Measurements from ENCODE around the gene FAM47E.
"Not testable (repeated sequence)": the region's sequence is repeated elsewhere in the genome, so short reads cannot be mapped to it uniquely, and the experiment has no call there.

FAM47E gene

GRCh38 chr4:76282941-76283689 lies 31.6 kb downstream of the FAM47E start:
- no peak overlapping the region for H3K27ac ChIP-seq
- CTCF ChIA-PET, result no interaction called here
- DNase-seq (ENCODE audit: low spot score), result no peak
- no peak for TF ChIP-seq CTCF (conservative IDR thresholded peaks at IDR 0.05; ENCODE audit: low read depth)
- POLR2A ChIA-PET (ENCODE audit: low non-redundant PET), result no interaction called here

DNA sequence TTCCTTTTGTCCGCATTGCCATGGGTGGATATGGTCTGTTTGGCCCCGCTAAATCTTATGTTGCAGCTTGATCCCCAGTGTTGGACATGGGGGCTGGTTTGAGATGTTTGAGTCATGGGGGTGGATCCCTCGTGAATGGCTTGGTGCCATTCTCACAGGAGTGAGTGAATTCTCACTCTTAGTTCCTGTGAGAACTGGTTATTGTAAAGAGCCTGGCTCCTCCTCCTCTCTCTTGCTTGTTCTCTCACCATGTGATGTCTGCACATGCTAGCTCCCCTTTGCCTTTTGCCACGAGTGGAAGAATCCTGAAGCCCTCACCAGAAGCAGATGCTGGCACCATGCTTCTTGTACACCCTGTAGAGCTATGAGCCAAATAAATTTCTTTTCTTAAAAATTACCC lies 32.4 kb downstream of the FAM47E start:
- CTCF ChIA-PET, result no interaction called here
- H3K27ac ChIP-seq, result no peak overlapping the region
- no peak for DNase-seq (ENCODE audit: low spot score)
- TF ChIP-seq CTCF (conservative IDR thresholded peaks at IDR 0.05; ENCODE audit: low read depth), result no peak
- POLR2A ChIA-PET (ENCODE audit: low non-redundant PET), result no interaction called here

GRCh38 chr4:76287811-76288210 lies 36.3 kb downstream of the FAM47E start:
- POLR2A ChIA-PET (ENCODE audit: low non-redundant PET); DNase-seq (ENCODE audit: low spot score); H3K27ac ChIP-seq: not testable (repeated sequence)
- CTCF ChIA-PET, result interaction anchor here (0.8 to 1.7 kb wide), 2 partner anchors 11 to 108 kb away, joined by 4 to 5 read pairs; no protein-coding TSS in a partner anchor

- DNase-seq (ENCODE audit: low spot score), result no peak
- POLR2A ChIA-PET (ENCODE audit: low non-redundant PET), result no interaction called here
- H3K27ac ChIP-seq, result no peak overlapping the region
- CTCF ChIA-PET, result no interaction called here
- no peak for TF ChIP-seq CTCF (conservative IDR thresholded peaks at IDR 0.05; ENCODE audit: low read depth)
These were observed 41.2 kb downstream of the FAM47E start for GRCh38 chr4:76292730-76293129.

- CTCF ChIA-PET, result interaction anchor here (0.9 kb wide), 1 partner anchor 13 kb away, joined by 3 read pairs; the partner anchor contains the start of gene STBD1
- H3K27ac ChIP-seq, result no peak overlapping the region
- POLR2A ChIA-PET (ENCODE audit: low non-redundant PET), result no interaction called here
- DNase-seq (ENCODE audit: low spot score), result no peak
- no peak for TF ChIP-seq CTCF (conservative IDR thresholded peaks at IDR 0.05; ENCODE audit: low read depth)
These were observed 42.3 kb downstream of the FAM47E start for GRCh38 chr4:76293772-76294171.

GRCh38 chr4:76296286-76296820 lies 44.8 kb downstream of the FAM47E start:
- ChIA-PET CTCF (no interaction called here), POLR2A (ENCODE audit: low non-redundant PET) (no interaction called here)
- H3K27ac ChIP-seq, result no peak overlapping the region
- DNase-seq (ENCODE audit: low spot score), result no peak
- TF ChIP-seq CTCF (conservative IDR thresholded peaks at IDR 0.05; ENCODE audit: low read depth), result no peak

GRCh38 chr4:76298227-76298626 lies 46.7 kb downstream of the FAM47E start:
- CTCF ChIA-PET, result no interaction called here
- POLR2A ChIA-PET (ENCODE audit: low non-redundant PET), result no interaction called here
- H3K27ac ChIP-seq, result no peak overlapping the region
- no peak for DNase-seq (ENCODE audit: low spot score)
- no peak for TF ChIP-seq CTCF (conservative IDR thresholded peaks at IDR 0.05; ENCODE audit: low read depth)
